GM18526 (cell line): Measurements from ENCODE around the gene CCM2.

Experiments
- POLR2A ChIP-seq: IDR thresholded peaks from 3 replicates; pipeline ENCODE4 v1.6.1; 2011; ENCODE audit not compliant: insufficient read length; ENCODE audit errors: extremely low read depth

CCM2 gene

DNA sequence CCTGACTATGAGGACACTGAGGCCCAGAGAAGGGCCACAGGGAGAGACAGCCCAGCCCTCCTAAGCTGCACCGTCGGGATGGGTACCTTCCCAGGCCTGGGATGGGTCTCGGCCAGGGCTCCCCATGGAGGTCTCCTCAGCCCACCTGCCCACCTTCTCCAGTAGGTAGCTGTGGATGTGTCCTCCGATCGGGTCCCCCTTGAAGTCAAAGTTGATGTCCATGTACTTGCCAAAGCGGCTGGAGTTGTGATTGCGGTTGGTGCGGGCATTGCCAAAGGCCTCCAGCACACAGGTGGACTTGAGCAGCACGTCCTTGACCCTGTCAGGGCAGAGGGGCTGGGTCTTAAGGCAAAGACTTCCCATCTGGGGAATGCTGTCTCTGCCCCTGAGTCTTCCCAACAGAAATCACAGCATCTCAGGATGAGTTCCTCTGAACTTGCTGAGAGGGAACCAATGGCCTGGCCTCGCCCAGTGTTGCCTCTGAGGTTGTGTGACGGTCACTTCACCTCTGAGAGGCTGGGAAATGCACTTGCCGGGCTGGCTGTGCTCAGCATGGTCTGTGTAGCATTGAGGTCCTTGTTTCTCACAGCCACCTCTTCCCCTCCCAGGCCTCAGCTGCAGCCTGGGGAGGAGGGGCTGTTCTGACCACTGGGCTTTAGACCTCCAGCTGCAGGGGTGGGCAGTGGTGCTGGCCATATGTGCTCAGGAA lies 24.5 kb upstream of the CCM2 start:
- TF ChIP-seq POLR2A, result no peak

DNA sequence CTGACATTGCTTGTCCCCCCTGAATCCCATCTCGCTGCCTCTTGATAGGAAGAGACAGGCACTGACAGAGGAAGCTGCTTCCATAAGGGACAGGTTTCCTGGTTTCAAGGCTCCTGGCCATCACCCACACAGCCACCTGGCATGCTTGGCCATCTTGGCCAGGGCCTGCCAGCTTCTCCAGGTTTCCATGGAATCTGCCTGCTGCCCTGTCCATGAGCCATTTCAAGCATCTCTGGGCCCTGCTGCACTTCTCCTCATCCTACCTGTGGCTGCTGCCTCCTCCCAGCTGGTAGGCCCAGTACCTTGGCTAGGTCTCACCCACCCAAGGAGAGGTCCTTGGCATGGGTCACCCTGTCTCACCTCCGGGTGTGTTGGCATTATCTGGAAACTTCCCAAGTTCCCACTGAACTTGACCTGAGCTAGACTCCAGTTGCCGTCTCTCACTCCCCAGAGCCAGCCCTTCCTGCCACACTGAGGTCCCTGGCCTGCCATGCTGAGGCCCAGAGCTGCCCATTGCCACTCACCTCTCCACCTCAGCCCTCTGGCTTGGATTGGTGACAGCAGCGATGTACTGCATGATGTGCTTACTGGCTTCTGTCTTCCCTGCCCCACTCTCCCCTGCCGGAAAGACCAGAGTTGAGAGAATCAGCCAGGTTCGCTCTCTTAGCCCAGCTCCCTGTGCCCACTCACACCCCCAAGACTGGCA lies 23.8 kb upstream of the CCM2 start:
- TF ChIP-seq POLR2A, result no peak

DNA sequence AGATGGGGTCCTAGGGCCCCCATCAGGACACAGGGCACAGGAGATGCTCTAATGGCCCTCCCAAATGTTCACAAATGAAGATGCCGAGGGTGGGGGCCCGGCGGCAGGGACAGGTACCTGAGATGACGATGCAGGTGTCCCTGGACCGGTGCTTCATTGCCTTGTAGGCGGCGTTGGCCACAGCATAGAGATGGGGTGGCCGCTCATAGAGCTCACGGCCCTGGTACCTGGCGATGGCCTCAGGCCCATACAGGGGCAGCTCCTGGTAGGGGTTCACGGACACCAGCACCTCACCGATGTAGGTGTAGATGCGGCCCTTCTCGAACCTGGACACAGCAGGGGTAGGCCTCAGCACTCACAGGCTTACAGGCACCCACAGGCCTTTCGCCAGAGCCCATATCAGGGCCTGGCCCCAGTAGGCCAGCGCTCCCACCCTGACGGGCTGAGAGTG lies 23.2 kb upstream of the CCM2 start:
- no peak for TF ChIP-seq POLR2A

DNA sequence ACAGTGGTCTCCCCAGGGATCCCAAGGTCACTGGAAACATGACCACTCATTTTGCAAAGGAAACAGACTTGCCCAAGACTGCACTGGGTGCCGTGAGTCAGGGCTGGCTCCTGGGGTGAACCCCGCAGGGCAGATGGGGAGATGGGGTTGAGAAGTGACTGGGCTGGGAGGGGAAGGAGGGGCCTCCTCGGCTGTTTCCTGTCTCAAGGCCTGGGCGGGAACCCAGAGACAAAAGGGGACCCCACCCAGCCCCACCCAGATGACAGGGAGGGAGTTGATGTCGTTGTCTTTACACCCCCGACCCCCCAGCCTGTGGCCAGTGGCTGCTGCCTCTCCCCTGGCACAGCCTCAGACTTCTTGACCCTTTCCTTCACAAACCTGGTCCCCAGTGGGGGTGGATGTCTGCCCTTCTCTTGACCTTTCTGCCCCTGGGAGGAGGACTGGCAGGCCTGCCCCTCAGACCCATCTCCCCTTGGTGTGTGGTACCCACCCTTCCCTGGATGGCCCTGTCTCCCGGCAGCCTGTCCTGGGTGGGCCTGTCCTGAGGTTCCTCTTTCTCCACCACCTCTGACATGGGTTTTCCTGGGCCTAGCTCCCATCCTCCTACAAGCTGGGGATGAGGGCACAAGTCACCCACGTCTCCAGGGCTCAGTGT lies 22.6 kb upstream of the CCM2 start:
- TF ChIP-seq POLR2A, result peak; percentile 39

DNA sequence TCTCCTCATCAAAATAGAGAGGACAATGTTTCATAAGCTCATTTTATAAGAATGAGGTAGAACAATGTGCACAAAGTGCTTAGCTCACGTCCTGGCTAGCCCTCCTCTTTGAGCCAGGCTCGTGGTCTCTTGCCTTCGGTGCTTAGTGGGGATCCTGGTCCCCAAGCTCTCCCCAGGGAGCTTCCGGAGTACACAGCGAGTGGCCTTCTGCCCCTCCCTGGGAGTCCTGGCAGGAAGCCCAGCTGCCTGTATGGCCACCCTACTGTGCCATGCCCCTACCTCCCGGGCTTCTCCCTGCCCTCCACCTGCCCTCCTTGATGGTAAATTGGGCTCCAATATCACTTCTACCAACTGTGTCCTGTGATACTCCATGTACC lies 22.1 kb upstream of the CCM2 start:
- no peak for TF ChIP-seq POLR2A

DNA sequence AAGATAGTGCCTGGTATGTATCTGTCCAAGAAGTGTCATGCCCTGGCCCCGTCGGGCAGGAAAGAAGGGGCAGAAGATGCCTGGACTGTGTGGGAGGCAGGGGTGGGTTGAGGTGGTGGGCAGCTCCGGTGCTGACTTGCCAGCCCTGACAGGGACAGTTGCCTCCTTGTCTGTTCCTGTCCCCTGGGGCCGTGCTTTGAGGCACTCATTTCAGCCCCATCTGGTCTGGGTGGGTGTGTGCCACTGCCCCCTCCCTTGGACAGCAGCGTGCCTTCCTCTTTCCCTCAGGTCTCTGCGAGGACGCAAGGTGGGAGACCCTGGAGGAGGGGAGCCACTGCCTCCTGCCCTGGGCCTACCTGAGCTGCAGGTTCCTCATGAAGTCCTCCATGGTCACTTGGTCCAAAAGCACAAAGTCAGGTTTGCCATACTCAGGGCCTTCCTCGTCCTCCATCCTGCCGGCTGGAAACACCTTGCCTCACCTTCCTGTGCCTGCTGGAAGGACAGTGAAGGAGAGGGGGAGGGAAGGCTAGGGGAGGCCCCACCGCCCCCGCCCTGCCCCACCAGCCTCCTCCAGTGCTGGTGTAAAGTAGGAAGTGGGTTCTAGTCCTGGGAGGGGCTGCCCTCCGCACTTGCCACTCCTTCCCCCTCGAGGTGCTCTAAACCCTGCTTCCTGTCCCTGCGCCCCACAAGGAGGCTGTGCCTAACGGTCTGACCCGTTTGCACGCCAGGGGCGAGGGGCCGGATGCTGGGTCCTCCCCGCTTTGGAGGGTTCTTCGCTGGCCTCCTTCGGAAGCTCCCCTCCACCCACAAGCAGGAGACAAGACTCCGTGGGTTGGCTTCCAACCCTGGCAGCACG lies 21.3 kb upstream of the CCM2 start, which contains the start of gene MYO1G:
Gene MYO1G, minus strand, starts transcription at position 505 of the 856 bp plus-strand sequence. Its CDS starts 54 bp downstream, at position 451.
- peak; percentile 81 for TF ChIP-seq POLR2A

DNA sequence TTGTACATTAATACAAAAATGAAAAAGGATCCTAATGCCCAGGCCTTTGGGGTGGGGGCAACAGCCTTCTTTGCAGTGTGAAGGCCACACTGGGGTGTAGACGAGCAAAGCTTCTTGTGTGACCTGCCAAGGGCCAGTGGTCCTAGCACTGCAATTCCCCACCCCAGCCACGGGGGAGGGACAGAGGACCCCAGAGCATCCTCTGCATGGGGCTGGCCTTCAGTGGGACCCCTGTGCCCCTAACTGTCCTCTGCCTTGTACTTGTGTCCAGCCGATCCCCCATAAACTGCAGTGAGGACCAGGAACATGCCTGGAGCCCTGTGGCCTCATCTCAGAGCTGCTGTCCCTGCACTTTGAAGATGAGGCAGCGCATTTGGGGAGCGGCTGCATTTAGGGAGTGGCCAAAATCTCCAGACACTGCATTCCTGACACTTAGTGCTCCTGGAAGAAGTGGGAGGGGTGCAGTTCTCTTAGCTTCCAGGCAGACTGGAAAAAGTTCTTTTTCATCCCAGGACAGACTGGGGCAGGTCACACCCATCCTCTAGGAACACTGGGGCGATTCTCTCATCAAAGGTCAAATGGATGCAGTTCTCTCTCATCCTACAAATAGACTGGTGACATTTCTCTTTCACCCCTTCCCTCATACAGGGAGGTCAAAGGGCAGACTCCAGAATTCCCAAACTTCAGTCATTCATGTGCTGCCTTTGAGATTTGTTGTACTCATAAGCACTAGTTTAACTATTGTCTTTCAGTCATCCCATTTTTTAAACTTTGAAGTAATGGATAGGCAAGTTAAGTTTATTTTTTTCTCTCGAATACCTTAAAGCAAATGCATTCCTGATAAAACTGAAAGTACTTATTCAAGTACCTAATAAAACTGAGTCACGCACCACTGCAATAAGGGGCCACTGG lies 20.3 kb upstream of the CCM2 start:
- TF ChIP-seq POLR2A, result peak; percentile 8

DNA sequence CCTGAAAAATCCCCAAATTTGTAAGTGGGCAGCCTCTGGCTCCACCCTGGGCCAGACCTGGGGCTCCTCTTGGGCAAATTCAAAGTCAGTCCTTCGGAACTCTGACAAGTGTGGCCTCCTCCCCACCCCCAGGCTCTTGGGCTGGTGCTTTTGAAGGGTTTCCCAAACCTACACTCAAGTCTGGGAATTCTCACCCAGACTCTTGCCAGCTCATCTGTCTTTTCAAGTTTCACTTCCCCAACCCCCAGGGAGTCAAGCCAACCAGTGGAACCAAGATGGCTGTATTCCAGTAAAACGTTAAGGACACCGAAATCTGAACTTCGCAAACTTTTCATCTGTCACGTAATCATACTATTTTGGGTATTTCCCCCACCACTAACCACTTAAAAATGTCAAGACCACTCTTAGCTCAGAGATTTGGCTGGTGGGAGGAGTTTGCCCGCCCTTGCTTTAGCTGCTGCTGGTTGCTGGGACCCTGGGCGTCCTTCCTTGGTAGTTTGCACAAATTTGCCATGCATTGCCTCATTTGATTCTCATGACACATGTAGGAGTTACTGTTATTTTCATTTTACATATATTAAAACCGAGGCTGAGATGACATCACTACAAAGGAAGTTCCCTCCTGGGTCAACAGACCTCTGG lies 19.5 kb upstream of the CCM2 start:
- TF ChIP-seq POLR2A, result no peak

DNA sequence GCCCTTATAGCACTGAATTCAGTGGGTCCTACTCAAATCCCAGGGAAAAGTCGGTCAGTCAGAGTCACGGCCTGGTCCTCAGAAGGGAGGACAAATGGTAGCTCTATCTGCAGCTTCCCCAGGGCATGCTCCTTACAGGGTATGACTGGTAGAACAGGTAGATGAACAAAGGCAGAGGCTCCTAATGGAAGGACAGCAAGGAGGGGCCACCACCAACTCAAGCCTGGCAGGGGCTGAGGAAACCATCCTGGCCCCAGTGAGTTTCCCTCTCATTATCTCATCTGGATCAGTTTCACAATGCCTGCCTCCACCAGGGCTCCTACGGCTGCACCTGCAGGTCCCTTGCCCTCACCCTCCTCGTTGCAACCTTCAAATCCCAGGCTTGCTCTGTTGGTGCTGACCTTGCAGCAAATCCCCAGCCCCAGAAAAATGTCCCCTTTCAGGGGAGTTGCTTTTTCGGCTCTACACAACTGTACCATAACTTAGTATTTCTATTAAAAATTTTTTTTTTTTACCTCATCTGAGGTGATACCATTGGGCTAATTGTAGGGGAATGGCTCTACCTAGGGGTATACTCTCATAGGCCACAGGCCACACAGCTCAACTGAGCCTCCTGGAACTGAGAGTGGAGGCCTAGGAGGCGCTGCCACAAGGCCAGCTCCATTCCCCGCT lies 18.8 kb upstream of the CCM2 start:
- TF ChIP-seq POLR2A, result peak; percentile 44

DNA sequence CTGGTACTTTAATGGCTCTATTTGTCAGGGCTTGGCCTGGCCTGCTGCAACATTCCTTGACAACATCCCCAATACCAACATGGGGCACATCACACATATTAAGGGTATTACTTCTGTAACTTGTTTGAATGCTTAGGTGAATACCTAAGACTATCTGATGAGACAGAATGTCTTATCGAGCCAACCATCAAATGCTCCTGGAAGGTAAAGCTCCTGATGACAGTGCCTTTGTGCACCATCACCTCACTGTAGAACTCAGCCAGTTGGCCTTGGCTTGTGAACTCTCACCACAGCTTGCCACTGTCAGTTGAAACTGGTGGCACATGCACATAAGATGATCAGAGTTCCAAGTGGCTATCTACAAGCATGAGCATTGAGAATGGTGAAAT lies 17.5 kb upstream of the CCM2 start:
- TF ChIP-seq POLR2A, result peak; percentile 22

DNA sequence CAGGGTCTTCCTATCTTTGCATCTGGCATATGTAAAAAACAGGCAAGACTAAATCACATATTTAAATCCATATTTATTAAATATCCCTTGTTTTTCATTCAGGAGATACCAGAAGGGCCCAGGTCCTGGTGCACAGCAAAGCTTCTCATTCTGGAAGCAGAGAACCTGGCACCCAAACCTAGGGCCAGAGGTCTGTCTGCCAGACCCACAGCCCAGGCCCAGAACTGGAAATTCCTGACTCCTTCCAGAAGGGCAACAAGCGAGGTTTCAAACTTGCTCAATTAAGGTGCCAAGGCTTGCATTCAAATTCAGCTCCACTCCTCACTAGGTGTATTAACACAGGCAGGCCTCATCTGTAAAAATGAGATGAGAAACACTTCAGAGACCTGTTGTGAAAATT lies 17.0 kb upstream of the CCM2 start:
- no peak for TF ChIP-seq POLR2A

DNA sequence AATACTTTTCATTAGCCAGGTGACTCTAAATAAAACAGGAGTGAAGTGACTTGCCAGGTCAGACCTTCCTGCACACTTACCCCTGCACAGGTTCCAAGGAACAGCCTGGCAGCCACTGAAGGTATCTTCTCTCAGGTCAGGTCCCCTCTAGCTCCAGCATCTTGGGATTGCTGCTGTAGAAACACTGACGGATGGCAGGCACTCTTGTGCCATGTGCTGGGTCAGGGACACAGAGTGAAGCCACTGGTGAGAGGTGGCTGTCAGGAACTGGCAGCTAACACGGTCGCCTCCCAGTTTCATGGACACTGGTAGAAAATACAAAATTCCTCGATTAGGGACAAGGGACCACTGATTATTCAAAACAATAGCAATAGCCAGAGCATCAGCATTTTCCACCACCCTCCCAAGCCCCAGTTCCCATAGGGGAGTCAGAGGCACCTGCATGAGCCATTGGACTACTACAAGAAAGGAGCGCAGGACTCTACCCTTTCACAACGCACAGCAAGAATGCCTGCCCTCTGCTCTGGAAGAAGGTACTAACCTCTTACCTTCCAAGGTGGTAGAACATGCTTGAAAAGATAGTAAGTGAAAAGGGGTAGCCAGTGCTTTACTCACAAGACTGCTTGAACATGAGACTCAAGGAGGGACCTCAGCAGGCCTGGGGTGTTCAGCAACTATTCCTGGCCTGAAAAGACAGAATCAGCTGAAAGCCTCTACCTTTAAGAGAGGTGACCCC lies 16.1 kb upstream of the CCM2 start:
- TF ChIP-seq POLR2A, result no peak

DNA sequence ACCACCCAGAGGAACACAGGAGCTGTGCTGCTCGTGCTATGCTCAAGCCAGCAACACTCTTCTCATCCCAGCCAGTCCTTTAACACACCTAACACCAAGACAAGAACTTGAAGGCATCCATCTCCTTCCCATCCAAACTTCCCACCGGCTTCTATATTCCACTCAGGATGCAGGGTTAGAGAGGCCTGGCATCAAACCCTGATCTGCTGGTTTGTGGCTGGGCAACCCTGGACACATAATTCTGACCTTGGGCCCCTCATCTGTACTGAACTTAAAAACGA lies 15.6 kb upstream of the CCM2 start:
- no peak for TF ChIP-seq POLR2A
